Kidney epithelial cell (primary cell): ENCODE data around the gene CTBP2. TPM values are rescaled to one million over a fixed set of nuclear protein-coding genes. Genes with fewer than 3 reads are reported as not detected.

Source experiments
- DNase-seq: peaks from one replicate; pipeline ENCODE4 v3.0.0-alpha.2; 2010; ENCODE audit warnings: low read depth
- H3K27me3 ChIP-seq: 2 replicates; pipeline ENCODE4 v1.6.0; 2011; ENCODE audit warnings: low read length; ENCODE audit not compliant: control insufficient read depth, insufficient read depth
- H3K36me3 ChIP-seq: 2 replicates; pipeline ENCODE4 v1.5.1; 2011; ENCODE audit warnings: low read length; ENCODE audit not compliant: control insufficient read depth, insufficient read depth
- H3K4me3 ChIP-seq: 2 replicates; pipeline ENCODE4 v1.5.1; 2011; ENCODE audit warnings: low read depth, mild to moderate bottlenecking, control low read depth, low read length
- total RNA-seq: library from RNA; depleted of rRNA; stranded (reverse); fragments of >200 nt; gene quantifications from 2 replicates; pipeline ENCODE4 v1.2.3, GENCODE V29; 2015
- TF ChIP-seq, protein P1 (sequence below): IDR thresholded peaks from 2 replicates; pipeline ENCODE4 v1.5.1; 2011; ENCODE audit warnings: mild to moderate bottlenecking, moderate library complexity, low read length, control low read depth, inconsistent platforms; ENCODE audit not compliant: insufficient read depth, poor library complexity, severe bottlenecking

CTBP2 gene
- total RNA-seq, 1 donor from 2014 or later, result 136 TPM

DNA sequence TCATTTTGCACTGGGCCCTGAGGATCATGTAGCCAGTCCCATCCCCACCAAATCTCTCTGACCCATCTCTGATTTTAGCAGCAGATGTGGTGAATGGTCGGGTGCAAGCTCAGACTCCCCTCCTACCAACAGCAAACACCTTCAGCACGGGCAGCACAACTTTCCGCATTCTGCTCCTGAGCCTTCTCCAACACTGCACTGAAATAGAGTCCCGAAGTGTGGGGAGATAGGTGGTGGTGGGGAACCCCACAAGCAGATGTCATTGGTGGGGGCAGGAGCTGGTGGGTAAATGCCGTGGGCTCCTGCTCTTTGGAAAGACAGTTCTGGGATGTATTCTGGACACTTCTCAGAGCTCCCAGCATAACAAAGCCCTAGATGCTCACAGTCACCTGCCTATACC, 9.6 kb upstream of the CTBP2 start:
- no peaks in the 10 kb centered on the region for H3K36me3 ChIP-seq
- no peak for DNase-seq
- no peaks in the 10 kb centered on the region for H3K27me3 ChIP-seq
- TF ChIP-seq, protein P1, sequence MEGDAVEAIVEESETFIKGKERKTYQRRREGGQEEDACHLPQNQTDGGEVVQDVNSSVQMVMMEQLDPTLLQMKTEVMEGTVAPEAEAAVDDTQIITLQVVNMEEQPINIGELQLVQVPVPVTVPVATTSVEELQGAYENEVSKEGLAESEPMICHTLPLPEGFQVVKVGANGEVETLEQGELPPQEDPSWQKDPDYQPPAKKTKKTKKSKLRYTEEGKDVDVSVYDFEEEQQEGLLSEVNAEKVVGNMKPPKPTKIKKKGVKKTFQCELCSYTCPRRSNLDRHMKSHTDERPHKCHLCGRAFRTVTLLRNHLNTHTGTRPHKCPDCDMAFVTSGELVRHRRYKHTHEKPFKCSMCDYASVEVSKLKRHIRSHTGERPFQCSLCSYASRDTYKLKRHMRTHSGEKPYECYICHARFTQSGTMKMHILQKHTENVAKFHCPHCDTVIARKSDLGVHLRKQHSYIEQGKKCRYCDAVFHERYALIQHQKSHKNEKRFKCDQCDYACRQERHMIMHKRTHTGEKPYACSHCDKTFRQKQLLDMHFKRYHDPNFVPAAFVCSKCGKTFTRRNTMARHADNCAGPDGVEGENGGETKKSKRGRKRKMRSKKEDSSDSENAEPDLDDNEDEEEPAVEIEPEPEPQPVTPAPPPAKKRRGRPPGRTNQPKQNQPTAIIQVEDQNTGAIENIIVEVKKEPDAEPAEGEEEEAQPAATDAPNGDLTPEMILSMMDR, result no peak
- no peak overlapping the region for H3K4me3 ChIP-seq

DNA sequence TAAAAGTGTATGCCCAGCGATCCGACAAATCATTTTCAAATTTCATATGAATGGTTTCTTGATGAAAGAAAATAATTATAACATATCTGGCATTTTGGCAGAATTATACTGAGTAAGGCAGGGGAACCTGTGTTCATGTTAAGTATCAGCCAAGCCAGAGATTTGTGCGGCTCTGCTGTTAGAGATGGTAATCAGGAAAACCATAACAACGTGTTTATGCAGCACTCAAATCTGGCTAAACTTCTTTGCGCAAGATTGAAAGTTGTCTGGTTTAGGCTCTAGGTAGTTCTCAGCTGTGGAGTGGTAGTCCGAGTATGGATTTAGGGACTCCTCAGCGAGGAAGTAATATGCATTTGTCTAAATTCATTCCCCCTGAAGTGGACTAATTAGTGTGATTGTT, 8.9 kb upstream of the CTBP2 start:
- H3K36me3 ChIP-seq, result no peaks in the 10 kb centered on the region
- DNase-seq, result no peak
- no peak overlapping the region for H3K4me3 ChIP-seq
- TF ChIP-seq, protein P1, result no peak
- H3K27me3 ChIP-seq, result no peaks in the 10 kb centered on the region

DNA sequence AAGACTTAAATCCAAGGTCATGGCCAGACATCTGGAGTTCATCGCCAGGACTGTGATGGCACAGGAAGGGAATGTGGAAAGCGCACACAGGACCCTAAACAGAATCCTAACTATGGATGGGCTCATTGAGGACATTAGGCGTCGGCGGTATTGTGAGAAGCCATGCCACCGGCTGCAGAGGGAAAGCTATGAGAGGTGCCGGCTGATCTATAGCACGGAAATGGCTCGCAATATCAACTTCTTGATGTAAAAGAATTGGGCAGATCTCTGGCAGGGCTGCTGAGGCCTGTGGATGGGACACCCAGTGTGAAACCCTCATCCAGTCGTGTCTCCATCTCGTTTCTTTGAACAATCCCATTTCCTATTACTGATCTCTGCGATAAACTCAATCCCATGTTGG, 6.3 kb upstream of the CTBP2 start:
- DNase-seq, result no peak
- Histone ChIP-seq H3K36me3 (no peaks in the 10 kb centered on the region), H3K27me3 (no peaks in the 10 kb centered on the region), H3K4me3 (no peak overlapping the region)
- TF ChIP-seq, protein P1, result no peak

DNA sequence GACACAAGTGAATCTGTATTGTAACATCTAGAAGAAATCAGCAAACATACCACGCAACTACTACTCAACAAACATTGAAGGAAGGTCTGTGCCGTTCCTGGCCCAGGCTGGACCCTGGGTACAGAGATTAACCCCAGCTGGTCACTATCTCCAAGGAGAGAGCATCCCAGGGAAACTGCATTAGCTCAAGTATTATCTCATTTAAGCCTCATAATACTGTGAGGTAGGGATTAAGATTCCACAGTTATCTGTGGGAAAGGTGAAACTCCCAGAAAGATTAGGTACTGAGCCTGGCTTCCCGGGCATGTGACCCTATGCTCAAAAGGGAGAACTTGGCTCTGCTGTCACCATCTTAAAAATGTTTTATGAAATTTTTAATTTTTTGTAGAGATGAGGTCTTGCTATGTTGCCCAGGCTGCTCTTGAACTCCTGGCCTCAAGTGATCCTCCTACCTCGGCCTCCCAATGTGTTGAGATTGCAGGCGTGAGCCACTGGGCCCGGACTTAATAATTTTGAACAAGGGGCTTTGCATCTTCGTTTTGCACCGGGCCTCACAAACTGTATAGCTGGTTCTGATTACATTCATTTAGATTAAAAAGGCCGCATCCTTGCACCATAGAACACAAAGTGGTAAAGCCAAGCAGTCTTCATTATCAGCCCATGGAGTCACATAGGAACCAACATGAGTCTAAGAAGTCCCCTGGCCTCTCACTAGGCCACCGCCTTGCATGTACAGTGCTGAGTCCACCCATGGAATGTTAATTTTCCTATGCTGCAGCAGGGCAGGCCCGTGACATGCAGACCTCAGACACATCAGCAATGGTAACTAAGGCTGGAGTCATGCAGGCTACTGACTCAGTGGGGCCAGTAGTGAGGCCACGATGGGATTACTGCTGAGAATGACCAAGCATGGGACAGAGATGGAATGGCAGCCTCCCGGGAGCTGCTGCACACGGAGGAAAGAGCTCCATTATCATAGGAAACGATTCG, 5.5 kb upstream of the CTBP2 start:
- DNase-seq, result no peak
- Histone ChIP-seq H3K36me3 (no peaks in the 10 kb centered on the region), H3K27me3 (no peaks in the 10 kb centered on the region), H3K4me3 (no peak overlapping the region)
- TF ChIP-seq, protein P1, result no peak

DNA sequence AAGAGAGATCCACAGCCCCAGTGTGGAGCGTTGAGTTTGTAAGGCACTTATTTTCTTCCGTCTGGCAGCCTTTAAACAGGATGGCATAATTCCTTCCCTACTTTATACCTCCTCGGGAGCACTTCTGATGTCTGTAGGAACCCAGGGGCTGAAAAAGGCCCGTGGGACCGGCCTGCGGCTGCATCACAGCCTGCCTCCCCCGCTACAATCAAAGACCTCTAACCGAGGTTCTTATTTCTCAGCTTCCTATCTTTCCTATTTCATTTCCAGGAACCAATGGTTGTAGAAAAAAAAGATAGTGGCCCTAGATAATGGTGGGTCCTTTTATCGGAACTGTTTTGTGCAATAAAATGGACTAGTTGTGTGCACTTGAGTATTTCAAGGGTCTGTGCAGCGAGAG, 4.1 kb upstream of the CTBP2 start:
- no peak for DNase-seq
- TF ChIP-seq, protein P1, result no peak
- Histone ChIP-seq H3K27me3 (no peaks in the 10 kb centered on the region), H3K4me3 (no peak overlapping the region), H3K36me3 (no peaks in the 10 kb centered on the region)
